CD4-positive, alpha-beta T cell (primary cell): Measurements from ENCODE around the gene ADK. TPM values are rescaled to one million over a fixed set of nuclear protein-coding genes. Genes with fewer than 3 reads are reported as not detected.
A peak's percentile ranks its signal among the peaks of the same experiment; 100 is the strongest.

ENCODE experiments used
- ATAC-seq: fragments of 200-7000 bp; cut with Tn5 transposase; one replicate; pipeline ENCODE4 v1.10.0; 2022; ENCODE audit warnings: mild to moderate bottlenecking; ENCODE audit not compliant: poor library complexity
- CTCF ChIA-PET: fragments of 350-600 bp; sonication (Branson Sonifier 250); formaldehyde crosslinking; loops from one replicate; lab custom pipeline; 2021; ENCODE audit warnings: antibody characterized with exemption, inconsistent platforms; lab: Charles Lee
- POLR2A ChIA-PET: fragments of 350-600 bp; sonication (Branson Sonifier 250); formaldehyde crosslinking; loops from one replicate; lab custom pipeline; 2021; ENCODE audit warnings: antibody characterized with exemption, inconsistent platforms; lab: Charles Lee
- DNase-seq, 14 experiments: peaks; one replicate each; pipeline ENCODE4 v3.0.0-alpha.2; 2013 to 2020; ENCODE audit warnings: mixed read lengths in 2 of 14
- H3K27ac ChIP-seq, 2 donors: one replicate each; pipeline versions ENCODE4 v1.5.1 to v1.7.0; 2013; ENCODE audit warnings: low read length in 2 of 2, low read depth in 1 of 2, mild to moderate bottlenecking in 1 of 2
- H3K27me3 ChIP-seq, 2 experiments: 1 replicate in 1 of 2; 2 replicates in 1 of 2; pipeline versions ENCODE4 v1.6.1 to v1.7.0; 2013; ENCODE audit warnings: low read length in 2 of 2, control low read depth in 1 of 2, mild to moderate bottlenecking in 1 of 2, moderate library complexity in 1 of 2; ENCODE audit not compliant: insufficient read depth in 2 of 2, control insufficient read depth in 1 of 2
- H3K36me3 ChIP-seq: one replicate; pipeline ENCODE4 v1.6.1; 2013; ENCODE audit warnings: low read length, control low read depth; ENCODE audit not compliant: insufficient read depth
- H3K4me1 ChIP-seq: one replicate; pipeline ENCODE4 v1.6.1; 2013; ENCODE audit warnings: low read length, control low read depth; ENCODE audit not compliant: insufficient read depth
- H3K4me3 ChIP-seq: one replicate; pipeline ENCODE4 v1.5.1; 2013; ENCODE audit warnings: mild to moderate bottlenecking, low read length, moderate library complexity
- H3K9me3 ChIP-seq, 2 experiments: 1 replicate in 1 of 2; 2 replicates in 1 of 2; pipeline versions ENCODE4 v1.6.1 to v1.7.0; 2013; ENCODE audit warnings: low read length in 2 of 2, mild to moderate bottlenecking in 2 of 2, control low read depth in 1 of 2, moderate library complexity in 1 of 2; ENCODE audit not compliant: control insufficient read depth in 1 of 2, insufficient read depth in 1 of 2
- H3K27ac Mint-ChIP-seq: one replicate; pipeline ENCODE4 v1.8.0; 2020; ENCODE audit warnings: mixed read lengths
- H3K27me3 Mint-ChIP-seq: one replicate; pipeline ENCODE4 v1.8.0; 2021; ENCODE audit warnings: mixed read lengths
- H3K36me3 Mint-ChIP-seq: one replicate; pipeline ENCODE4 v1.8.0; 2021; ENCODE audit warnings: low read depth, mixed read lengths
- H3K4me1 Mint-ChIP-seq: one replicate; pipeline ENCODE4 v1.8.0; 2021; ENCODE audit warnings: low read depth, mixed read lengths
- H3K4me3 Mint-ChIP-seq: one replicate; pipeline ENCODE4 v1.8.0; 2020; ENCODE audit warnings: mild to moderate bottlenecking, mixed read lengths
- H3K9me3 Mint-ChIP-seq: one replicate; pipeline ENCODE4 v1.8.0; 2020; ENCODE audit warnings: mixed read lengths
- intact Hi-C, 2 experiments: fragments of 100-400 bp; cut with DNase I in 1 of 2; cut with micrococcal nuclease in 1 of 2; formaldehyde crosslinking; loops; one replicate each; pipeline versions ENCODE4 v1.15.1 to v1.9.0; 2023 to 2025; cut with DNase I, micrococcal nuclease
- total RNA-seq, 174 experiments: library from RNA in 2 of 174; stranded (reverse) in 2 of 174; gene quantifications; one replicate each; pipeline ENCODE4 v1.2.3 and lab custom pipeline; 2021 to 2026
- TF ChIP-seq, protein P1 (sequence below): fragments of 200-600 bp; IDR thresholded peaks from one replicate; pipeline ENCODE4 v1.8.0; 2022; ENCODE audit warnings: antibody characterized with exemption, mild to moderate bottlenecking

The ADK gene
- total RNA-seq, 2 experiments from 2014 or later = 15.3 to 17.6 TPM

DNA sequence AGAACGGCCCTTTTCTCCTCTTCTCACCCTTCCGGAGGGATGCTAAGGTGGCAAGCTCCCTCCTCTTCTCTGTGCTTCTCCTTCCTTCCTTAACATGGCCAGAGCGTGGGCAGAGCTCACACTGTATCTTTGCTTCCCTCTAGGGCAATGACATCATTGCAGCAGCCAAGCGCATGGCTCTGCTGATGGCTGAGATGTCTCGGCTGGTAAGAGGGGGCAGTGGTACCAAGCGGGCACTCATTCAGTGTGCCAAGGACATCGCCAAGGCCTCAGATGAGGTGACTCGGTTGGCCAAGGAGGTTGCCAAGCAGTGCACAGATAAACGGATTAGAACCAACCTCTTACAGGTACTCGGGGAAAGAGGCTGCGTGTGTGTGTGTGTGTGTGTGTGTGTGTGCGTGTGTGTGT is 37.0 kb upstream of the ADK start:
- Mint-ChIP-seq H3K9me3 (no peaks in the 10 kb centered on the region), H3K4me1 (peaks cover 6% of the 10 kb centered on the region), H3K4me3 (no peak overlapping the region), H3K27ac (peak overlapping the region; percentile 2), H3K27me3 (no peaks in the 10 kb centered on the region), H3K36me3 (peaks cover 99% of the 10 kb centered on the region)
- Histone ChIP-seq H3K36me3 (peaks cover 98% of the 10 kb centered on the region), H3K4me3 (no peak overlapping the region), H3K9me3 (no peaks in the 10 kb centered on the region), H3K4me1 (peaks cover 4% of the 10 kb centered on the region), H3K27ac (no peak overlapping the region), H3K27me3 (no peaks in the 10 kb centered on the region)
- TF ChIP-seq, protein P1, sequence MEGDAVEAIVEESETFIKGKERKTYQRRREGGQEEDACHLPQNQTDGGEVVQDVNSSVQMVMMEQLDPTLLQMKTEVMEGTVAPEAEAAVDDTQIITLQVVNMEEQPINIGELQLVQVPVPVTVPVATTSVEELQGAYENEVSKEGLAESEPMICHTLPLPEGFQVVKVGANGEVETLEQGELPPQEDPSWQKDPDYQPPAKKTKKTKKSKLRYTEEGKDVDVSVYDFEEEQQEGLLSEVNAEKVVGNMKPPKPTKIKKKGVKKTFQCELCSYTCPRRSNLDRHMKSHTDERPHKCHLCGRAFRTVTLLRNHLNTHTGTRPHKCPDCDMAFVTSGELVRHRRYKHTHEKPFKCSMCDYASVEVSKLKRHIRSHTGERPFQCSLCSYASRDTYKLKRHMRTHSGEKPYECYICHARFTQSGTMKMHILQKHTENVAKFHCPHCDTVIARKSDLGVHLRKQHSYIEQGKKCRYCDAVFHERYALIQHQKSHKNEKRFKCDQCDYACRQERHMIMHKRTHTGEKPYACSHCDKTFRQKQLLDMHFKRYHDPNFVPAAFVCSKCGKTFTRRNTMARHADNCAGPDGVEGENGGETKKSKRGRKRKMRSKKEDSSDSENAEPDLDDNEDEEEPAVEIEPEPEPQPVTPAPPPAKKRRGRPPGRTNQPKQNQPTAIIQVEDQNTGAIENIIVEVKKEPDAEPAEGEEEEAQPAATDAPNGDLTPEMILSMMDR = no peak
- DNase-seq (no peak), ATAC-seq (no peak)
- ChIA-PET CTCF (no interaction called here), POLR2A (no interaction called here)
- intact Hi-C loops = no loop called here

DNA sequence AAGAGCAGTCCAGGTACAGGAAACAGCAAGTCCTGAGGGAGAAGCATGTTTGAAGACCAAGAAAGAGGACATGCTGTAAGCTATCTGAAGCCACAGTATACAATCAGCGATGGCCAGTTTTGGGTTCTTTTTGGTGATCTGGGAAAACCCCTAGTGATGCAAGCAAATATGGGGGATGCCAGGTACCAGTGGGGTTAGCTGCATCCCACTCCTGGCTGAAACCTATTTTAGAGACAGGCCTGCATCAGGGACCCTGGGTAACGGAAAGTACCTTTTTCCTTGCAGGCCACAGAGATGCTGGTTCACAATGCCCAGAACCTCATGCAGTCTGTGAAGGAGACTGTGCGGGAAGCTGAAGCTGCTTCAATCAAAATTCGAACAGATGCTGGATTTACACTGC is 33.3 kb upstream of the ADK start:
- peak overlapping the region; percentile 72 for H3K27ac Mint-ChIP-seq
- no peaks in the 10 kb centered on the region for H3K27me3 Mint-ChIP-seq
- no peak overlapping the region for H3K4me3 Mint-ChIP-seq
- DNase-seq = peak in 2 of 14 experiments; percentile 5 to 19
- no peaks in the 10 kb centered on the region for H3K9me3 Mint-ChIP-seq
- peaks cover 6% of the 10 kb centered on the region for H3K4me1 Mint-ChIP-seq
- Histone ChIP-seq H3K4me1 (peaks cover 4% of the 10 kb centered on the region), H3K9me3 (no peaks in the 10 kb centered on the region), H3K27ac (no peak overlapping the region), H3K4me3 (no peak overlapping the region), H3K27me3 (no peaks in the 10 kb centered on the region), H3K36me3 (peaks cover 94% of the 10 kb centered on the region)
- ChIA-PET CTCF (no interaction called here), POLR2A (no interaction called here)
- no peak for ATAC-seq
- H3K36me3 Mint-ChIP-seq = peaks cover 96% of the 10 kb centered on the region
- intact Hi-C loops = no loop called here
- TF ChIP-seq, protein P1 = no peak

DNA sequence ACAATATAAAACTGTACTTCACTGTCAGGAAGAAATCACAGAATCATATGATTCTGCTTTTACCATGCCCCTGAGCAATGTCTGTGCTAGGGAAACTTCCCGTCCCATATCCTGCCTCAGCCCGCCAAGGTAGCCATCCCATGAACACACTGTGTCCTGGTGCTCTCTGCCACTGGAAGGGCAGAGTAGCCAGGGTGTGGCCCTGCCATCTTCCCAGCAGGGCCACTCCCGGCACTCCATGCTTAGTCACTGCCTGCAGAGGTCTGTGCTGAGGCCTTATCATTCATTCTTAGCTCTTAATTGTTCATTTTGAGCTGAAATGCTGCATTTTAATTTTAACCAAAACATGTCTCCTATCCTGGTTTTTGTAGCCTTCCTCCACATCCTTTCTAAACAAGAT is 32.2 kb upstream of the ADK start:
- no peaks in the 10 kb centered on the region for H3K9me3 Mint-ChIP-seq
- Histone ChIP-seq H3K27me3 (no peaks in the 10 kb centered on the region), H3K9me3 (no peaks in the 10 kb centered on the region), H3K36me3 (peaks cover 94% of the 10 kb centered on the region), H3K4me3 (no peak overlapping the region), H3K27ac (no peak overlapping the region), H3K4me1 (peaks cover 4% of the 10 kb centered on the region)
- peak overlapping the region; percentile 72 for H3K27ac Mint-ChIP-seq
- no peak overlapping the region for H3K4me3 Mint-ChIP-seq
- DNase-seq = no peak
- CTCF ChIA-PET = interaction anchor here (1.4 kb wide), 1 partner anchor 9 kb away, joined by 3 read pairs; no protein-coding TSS in a partner anchor
- no peak for ATAC-seq
- TF ChIP-seq, protein P1 = no peak
- no peaks in the 10 kb centered on the region for H3K27me3 Mint-ChIP-seq
- intact Hi-C loops = no loop called here
- peaks cover 6% of the 10 kb centered on the region for H3K4me1 Mint-ChIP-seq
- H3K36me3 Mint-ChIP-seq = peaks cover 96% of the 10 kb centered on the region
- POLR2A ChIA-PET = no interaction called here
